ENCODE measurements around the gene TBC1D17. TPM values are rescaled to one million over a fixed set of nuclear protein-coding genes. Genes with fewer than 3 reads are reported as not detected.

Gene TBC1D17
- total RNA-seq, 1 experiment from 2014 or later, result 35.1 TPM

DNA sequence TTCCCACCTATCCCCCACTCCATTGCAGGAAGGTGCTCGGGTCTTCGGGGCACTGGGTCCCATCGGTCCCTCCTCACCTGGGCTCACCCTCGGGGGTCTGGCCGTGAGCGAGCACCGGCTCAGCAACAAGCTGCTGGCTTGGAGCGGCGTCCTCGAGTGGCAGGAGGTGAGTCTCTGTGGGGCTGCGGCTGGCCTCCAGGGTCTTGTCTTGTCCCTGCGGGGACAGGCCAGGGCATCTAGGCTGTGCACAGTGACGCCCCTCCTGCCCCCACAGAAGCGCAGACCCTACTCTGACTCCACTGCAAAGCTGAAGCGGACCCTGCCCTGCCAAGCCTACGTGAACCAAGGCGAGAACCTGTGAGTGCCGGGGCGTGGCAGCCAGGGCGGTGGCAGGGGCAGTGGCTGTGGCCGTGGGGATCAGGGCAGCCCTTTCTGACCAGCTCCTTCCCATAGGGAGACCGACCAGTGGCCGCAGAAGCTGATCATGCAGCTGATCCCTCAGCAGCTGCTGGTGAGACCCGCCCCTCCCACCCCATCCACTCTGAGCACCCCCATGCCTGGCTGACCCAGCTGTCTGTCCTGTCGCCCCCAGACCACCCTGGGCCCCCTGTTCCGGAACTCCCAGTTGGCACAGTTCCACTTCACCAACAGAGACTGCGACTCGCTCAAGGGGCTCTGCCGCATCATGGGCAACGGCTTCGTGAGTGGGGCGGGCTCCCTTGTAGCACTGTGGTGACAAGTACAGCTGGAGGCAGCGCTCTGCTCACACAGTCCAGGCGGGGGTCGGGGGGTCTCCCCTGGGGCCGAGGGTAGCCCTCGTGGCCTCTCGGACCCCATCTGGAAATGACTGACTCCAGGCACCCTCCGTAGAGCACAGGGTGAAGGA lies 22.9 kb upstream of the TBC1D17 start:
- Histone ChIP-seq H3K9me3 (ENCODE audit: low read depth, low read length, poor library complexity, severe bottlenecking) (peaks cover under 1% of the 10 kb centered on the region), H3K36me3 (ENCODE audit: insufficient read depth, low read length, poor library complexity, severe bottlenecking) (peaks cover 48% of the 10 kb centered on the region), H3K27ac (ENCODE audit: low read depth, low read length, poor library complexity, severe bottlenecking) (no peak overlapping the region), H3K4me3 (ENCODE audit: low read depth, low read length, poor library complexity, severe bottlenecking) (no peak overlapping the region), H3K27me3 (replicated peaks; ENCODE audit: insufficient read depth, low read depth, low read length, poor library complexity) (no peaks in the 10 kb centered on the region), H3K4me1 (ENCODE audit: insufficient read depth, low read length, poor library complexity, severe bottlenecking) (peaks cover 19% of the 10 kb centered on the region)
- CTCF ChIA-PET, result interaction anchor here (0.9 kb wide), 1 partner anchor 13 kb away, joined by 3 read pairs; the partner anchor contains the start of gene PNKP
- TF ChIP-seq CTCF (conservative IDR thresholded peaks at IDR 0.05; ENCODE audit: low read depth, low read length), result no peak
- no peak for TF ChIP-seq EZH2 (IDR thresholded peaks at IDR 0.05; ENCODE audit: borderline replicate concordance, low read depth, low read length, poor library complexity, severe bottlenecking)
- BruUV-seq (replicated peaks), result no TSS peak
- no peak for DNase-seq (ENCODE audit: low spot score)
- intact Hi-C loops (cut with micrococcal nuclease; ENCODE audit: unreplicated experiment), result loop anchor here (5.0 kb wide), 1 partner anchor 357 kb away; the partner anchor contains the start of gene RPS11
- POLR2A ChIA-PET (ENCODE audit: low non-redundant PET), result no interaction called here

DNA sequence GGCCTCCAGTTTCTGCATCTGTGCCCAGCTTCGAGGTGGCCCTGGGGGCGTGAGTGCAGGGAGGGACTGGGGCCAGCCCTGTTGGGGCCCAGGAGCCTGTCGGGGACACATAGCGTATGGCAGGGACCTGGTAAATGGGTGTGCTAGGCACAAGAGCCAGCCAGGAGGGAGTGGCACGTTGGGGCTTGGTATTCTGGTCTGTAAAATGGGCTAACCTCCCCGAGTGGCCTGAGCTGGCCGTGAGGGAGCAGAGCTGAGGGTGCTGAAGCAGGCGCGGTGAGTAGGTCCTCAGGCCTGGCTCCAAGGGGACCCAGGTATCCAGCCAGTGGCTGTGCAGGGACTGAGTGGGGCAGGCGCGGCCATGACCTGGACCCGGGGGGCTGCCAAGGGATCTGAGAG lies 22.2 kb upstream of the TBC1D17 start:
- H3K4me3 ChIP-seq (ENCODE audit: low read depth, low read length, poor library complexity, severe bottlenecking), result no peak overlapping the region
- no TSS peak for BruUV-seq (replicated peaks)
- H3K4me1 ChIP-seq (ENCODE audit: insufficient read depth, low read length, poor library complexity, severe bottlenecking), result peaks cover 14% of the 10 kb centered on the region
- TF ChIP-seq CTCF (conservative IDR thresholded peaks at IDR 0.05; ENCODE audit: low read depth, low read length) (no peak), EZH2 (IDR thresholded peaks at IDR 0.05; ENCODE audit: borderline replicate concordance, low read depth, low read length, poor library complexity, severe bottlenecking) (no peak)
- no peak for DNase-seq (ENCODE audit: low spot score)
- POLR2A ChIA-PET (ENCODE audit: low non-redundant PET), result no interaction called here
- intact Hi-C loops (cut with micrococcal nuclease; ENCODE audit: unreplicated experiment), result no loop called here
- CTCF ChIA-PET, result no interaction called here
- no peaks in the 10 kb centered on the region for H3K27me3 ChIP-seq (replicated peaks; ENCODE audit: insufficient read depth, low read depth, low read length, poor library complexity)
- no peaks in the 10 kb centered on the region for H3K9me3 ChIP-seq (ENCODE audit: low read depth, low read length, poor library complexity, severe bottlenecking)
- H3K27ac ChIP-seq (ENCODE audit: low read depth, low read length, poor library complexity, severe bottlenecking), result no peak overlapping the region
- peaks cover 55% of the 10 kb centered on the region for H3K36me3 ChIP-seq (ENCODE audit: insufficient read depth, low read length, poor library complexity, severe bottlenecking)

DNA sequence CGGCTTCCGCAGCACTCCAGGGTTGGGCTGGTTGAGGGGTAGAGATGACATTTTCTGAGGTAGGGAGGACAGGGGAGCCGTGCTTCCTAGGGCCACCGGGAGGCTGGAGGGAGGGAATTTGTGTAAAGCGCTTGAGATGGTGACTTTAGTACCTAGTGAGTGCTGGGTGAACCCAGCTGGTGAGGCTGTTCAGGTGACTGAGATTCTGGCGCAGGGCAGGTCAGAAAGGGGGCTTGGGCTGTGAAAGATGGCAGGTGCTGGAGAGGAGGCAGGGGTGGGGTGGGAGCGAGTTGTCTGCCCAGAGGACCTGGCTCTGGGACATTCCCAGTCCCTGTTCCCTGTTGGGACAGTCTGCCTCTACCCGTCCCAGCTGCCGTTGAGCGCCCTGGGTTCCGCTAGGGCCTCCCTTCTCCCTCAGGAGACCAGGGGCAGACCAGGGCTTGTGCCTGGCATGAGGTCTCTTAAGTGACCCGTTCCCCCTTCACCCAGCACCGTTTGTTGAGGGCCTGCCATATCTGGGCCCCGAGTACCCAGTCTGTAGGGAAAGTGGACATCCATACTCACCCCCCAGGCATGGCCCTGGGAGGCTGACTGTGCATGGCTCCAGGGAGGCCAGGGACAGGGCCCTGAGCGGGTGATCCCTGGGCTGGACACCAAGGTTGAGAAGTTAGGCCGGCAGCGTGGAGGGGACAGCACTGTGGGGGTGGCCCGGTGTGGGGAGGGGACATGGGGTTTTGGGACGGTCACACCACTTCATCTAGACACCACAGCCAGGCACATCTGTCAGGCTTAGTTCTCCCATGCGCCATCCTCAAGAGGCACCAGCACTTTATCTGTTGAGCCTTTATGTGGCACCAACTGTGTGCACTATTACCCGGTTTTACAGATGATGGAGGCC lies 21.6 kb upstream of the TBC1D17 start:
- intact Hi-C loops (cut with micrococcal nuclease; ENCODE audit: unreplicated experiment), result no loop called here
- Histone ChIP-seq H3K36me3 (ENCODE audit: insufficient read depth, low read length, poor library complexity, severe bottlenecking) (peaks cover 61% of the 10 kb centered on the region), H3K27ac (ENCODE audit: low read depth, low read length, poor library complexity, severe bottlenecking) (no peak overlapping the region), H3K9me3 (ENCODE audit: low read depth, low read length, poor library complexity, severe bottlenecking) (no peaks in the 10 kb centered on the region), H3K4me1 (ENCODE audit: insufficient read depth, low read length, poor library complexity, severe bottlenecking) (peaks cover 17% of the 10 kb centered on the region), H3K27me3 (replicated peaks; ENCODE audit: insufficient read depth, low read depth, low read length, poor library complexity) (no peaks in the 10 kb centered on the region), H3K4me3 (ENCODE audit: low read depth, low read length, poor library complexity, severe bottlenecking) (no peak overlapping the region)
- no TSS peak for BruUV-seq (replicated peaks)
- DNase-seq (ENCODE audit: low spot score), result no peak
- ChIA-PET POLR2A (ENCODE audit: low non-redundant PET) (no interaction called here), CTCF (no interaction called here)
- TF ChIP-seq CTCF (conservative IDR thresholded peaks at IDR 0.05; ENCODE audit: low read depth, low read length) (no peak), EZH2 (IDR thresholded peaks at IDR 0.05; ENCODE audit: borderline replicate concordance, low read depth, low read length, poor library complexity, severe bottlenecking) (no peak)
